ENCODE measurements around the gene HSD17B2. TPM values are rescaled to one million over a fixed set of nuclear protein-coding genes. Genes with fewer than 3 reads are reported as not detected.

Gene HSD17B2
- total and polyA plus RNA-seq, 2 experiments from 2014 or later = not detected

GRCh38 chr16:82146556-82146955, 111.5 kb downstream of the HSD17B2 start:
- DNase-seq (ENCODE audit: low read depth in 1 of 2, low spot score in 1 of 2) = no peak
- TF ChIP-seq, protein P1, sequence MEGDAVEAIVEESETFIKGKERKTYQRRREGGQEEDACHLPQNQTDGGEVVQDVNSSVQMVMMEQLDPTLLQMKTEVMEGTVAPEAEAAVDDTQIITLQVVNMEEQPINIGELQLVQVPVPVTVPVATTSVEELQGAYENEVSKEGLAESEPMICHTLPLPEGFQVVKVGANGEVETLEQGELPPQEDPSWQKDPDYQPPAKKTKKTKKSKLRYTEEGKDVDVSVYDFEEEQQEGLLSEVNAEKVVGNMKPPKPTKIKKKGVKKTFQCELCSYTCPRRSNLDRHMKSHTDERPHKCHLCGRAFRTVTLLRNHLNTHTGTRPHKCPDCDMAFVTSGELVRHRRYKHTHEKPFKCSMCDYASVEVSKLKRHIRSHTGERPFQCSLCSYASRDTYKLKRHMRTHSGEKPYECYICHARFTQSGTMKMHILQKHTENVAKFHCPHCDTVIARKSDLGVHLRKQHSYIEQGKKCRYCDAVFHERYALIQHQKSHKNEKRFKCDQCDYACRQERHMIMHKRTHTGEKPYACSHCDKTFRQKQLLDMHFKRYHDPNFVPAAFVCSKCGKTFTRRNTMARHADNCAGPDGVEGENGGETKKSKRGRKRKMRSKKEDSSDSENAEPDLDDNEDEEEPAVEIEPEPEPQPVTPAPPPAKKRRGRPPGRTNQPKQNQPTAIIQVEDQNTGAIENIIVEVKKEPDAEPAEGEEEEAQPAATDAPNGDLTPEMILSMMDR (IDR thresholded peaks at IDR 0.05; ENCODE audit: low read depth, low read length) = no peak
- Histone ChIP-seq H3K27me3 (no peaks in the 10 kb centered on the region), H3K4me3 (no peak overlapping the region), H3K9me3 (ENCODE audit: low read depth) (no peaks in the 10 kb centered on the region), H3K36me3 (peaks cover 14% of the 10 kb centered on the region), H3K27ac (no peak overlapping the region), H3K4me1 (ENCODE audit: low read depth) (no peaks in the 10 kb centered on the region)

- Histone ChIP-seq H3K36me3 (peaks cover 14% of the 10 kb centered on the region), H3K4me3 (no peak overlapping the region)
- no peak for DNase-seq (ENCODE audit: low read depth in 1 of 2, low spot score in 1 of 2)
These were observed 111.9 kb downstream of the HSD17B2 start for GRCh38 chr16:82146957-82147356.

DNA sequence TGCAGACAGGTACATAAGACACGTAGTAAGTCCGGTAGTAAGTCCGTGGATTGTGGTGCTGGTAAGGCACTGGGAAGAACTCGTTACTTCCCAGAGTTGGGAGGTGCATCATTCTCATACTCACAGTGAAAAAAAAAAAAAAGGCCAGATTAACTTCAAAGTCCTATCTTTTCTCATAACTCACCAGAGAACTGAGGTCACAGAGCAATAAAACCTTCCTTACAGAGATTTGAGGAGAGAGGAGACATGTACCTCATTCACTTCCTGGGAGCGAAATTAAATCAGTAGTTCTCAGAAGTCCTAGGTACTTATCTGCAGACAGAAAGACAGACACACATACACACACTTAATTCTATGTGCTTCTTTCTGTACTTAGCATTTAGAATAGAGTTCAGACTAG, 112.5 kb downstream of the HSD17B2 start:
- TF ChIP-seq, protein P1 (IDR thresholded peaks at IDR 0.05; ENCODE audit: low read depth, low read length) = no peak
- H3K36me3 ChIP-seq = peaks cover 14% of the 10 kb centered on the region

More at GRCh38 chr16:82146957-82147356, 111.9 kb downstream of the HSD17B2 start:
- Histone ChIP-seq H3K27ac (no peak overlapping the region), H3K27me3 (no peaks in the 10 kb centered on the region), H3K9me3 (ENCODE audit: low read depth) (no peaks in the 10 kb centered on the region), H3K4me1 (ENCODE audit: low read depth) (peaks cover 2% of the 10 kb centered on the region)
- TF ChIP-seq, protein P1 (IDR thresholded peaks at IDR 0.05; ENCODE audit: low read depth, low read length) = no peak

More for the DNA sequence above, 112.5 kb downstream of the HSD17B2 start:
- peaks cover 7% of the 10 kb centered on the region for H3K4me1 ChIP-seq (ENCODE audit: low read depth)
- H3K27ac ChIP-seq = no peak overlapping the region
- no peaks in the 10 kb centered on the region for H3K27me3 ChIP-seq
- H3K4me3 ChIP-seq = no peak overlapping the region
- DNase-seq (ENCODE audit: low read depth in 1 of 2, low spot score in 1 of 2) = no peak
- no peaks in the 10 kb centered on the region for H3K9me3 ChIP-seq (ENCODE audit: low read depth)

Other genes starting within 250 kb of the HSD17B2 start
- 0.03 and 0.04 TPM in 2 replicates for gene SDR42E1, start 23.8 kb upstream of the HSD17B2 start, total RNA-seq
- not detected in 2 replicates for gene SDR42E1, start 23.8 kb upstream of the HSD17B2 start, polyA plus RNA-seq
- gene MPHOSPH6, start 135.0 kb downstream of the HSD17B2 start, total RNA-seq = 9.3 and 13.8 TPM in 2 replicates
- gene MPHOSPH6, start 135.0 kb downstream of the HSD17B2 start, polyA plus RNA-seq = 13.3 and 26.2 TPM in 2 replicates

Measured in cardiac muscle cell (in vitro differentiated cells and primary cell).